Colon (tissue), 2 donors: ENCODE results near the gene GRID2.

Experiments used
- FAIRE-seq: peaks from 2 replicates; lab custom pipeline; 2012; peaks lifted over from hg19 to GRCh38; lab: Jason Lieb, UNC
- donor health status: control.
- donor health status: control.

GRID2 gene

GRCh38 chr4:93687304-93687703, 1383.5 kb downstream of the GRID2 start:
- FAIRE-seq, result no peak

DNA sequence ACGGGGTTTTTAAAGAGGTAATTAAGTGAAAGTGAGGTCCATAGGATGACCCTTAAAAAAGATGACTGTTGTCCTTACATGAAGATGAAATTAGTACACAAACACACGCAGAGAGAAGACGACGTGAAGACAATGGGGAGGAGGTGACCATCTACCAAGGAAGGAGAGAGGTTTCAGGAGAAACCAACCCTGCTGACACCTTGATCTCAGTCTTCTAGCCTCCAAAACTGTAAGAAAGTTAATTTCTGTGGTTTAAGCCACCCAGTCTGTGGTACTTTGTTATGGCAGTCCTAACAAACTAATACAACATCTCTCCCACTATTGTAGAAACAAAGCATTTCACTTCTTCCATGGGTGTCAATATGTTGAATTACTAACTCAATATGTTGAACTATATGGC, 1385.2 kb downstream of the GRID2 start:
- no peak for FAIRE-seq

DNA sequence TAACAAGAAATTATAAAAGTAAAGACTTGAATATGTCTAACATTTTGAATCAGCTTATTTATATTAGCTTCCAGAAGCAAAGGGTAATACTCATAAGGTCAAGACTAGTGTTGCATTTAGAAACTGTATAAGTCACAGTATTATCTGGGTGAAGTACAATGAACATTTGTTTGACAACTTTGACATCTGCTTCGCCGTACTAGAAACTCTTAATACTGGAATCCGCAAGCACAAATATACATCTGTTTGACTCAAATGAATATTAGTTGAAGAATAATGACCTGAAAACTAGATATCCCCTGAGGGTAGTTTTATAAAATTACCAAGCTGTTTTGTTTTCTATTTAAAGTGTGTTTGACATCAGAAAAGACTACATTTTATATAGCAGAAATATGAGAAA, 1389.4 kb downstream of the GRID2 start:
- FAIRE-seq, result no peak

DNA sequence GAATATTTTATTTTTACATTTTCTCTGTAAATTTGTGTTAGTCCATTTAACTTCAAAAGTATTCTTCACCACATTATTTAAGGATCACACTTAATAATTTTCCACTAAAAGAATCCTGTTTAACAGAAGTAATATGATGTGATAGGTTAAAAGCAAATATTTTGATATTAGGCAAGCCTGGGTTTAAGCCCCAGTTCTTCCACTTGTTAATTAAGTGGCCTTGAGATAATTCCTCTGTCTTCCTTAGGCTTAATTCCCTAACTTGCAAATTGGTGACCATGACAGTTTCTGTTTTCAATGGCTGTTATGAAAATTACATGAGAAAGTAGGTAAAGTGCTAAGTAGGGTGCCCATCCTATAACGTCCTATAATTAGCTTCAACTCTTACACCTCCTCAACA, 1394.9 kb downstream of the GRID2 start:
- no peak for FAIRE-seq

DNA sequence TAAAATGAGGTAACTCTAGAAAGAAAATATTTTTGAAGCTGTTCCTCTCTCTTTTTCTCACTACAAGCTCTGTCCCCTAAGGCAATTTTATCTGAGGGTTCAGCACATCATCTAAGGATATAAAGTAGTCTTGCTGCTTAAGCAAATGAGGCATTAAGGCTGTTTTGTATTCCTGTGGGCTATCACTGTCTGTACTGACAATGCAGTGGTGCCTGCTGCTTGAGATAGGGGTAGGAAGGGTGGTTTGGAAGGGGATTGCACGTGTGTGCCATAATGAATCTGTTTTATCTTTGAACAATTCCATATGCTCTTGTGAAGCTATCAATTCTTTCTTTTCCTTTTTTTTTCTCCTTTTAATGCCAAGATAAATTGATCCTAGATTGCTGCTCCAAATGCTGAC, 1396.8 kb downstream of the GRID2 start:
- FAIRE-seq, result no peak

DNA sequence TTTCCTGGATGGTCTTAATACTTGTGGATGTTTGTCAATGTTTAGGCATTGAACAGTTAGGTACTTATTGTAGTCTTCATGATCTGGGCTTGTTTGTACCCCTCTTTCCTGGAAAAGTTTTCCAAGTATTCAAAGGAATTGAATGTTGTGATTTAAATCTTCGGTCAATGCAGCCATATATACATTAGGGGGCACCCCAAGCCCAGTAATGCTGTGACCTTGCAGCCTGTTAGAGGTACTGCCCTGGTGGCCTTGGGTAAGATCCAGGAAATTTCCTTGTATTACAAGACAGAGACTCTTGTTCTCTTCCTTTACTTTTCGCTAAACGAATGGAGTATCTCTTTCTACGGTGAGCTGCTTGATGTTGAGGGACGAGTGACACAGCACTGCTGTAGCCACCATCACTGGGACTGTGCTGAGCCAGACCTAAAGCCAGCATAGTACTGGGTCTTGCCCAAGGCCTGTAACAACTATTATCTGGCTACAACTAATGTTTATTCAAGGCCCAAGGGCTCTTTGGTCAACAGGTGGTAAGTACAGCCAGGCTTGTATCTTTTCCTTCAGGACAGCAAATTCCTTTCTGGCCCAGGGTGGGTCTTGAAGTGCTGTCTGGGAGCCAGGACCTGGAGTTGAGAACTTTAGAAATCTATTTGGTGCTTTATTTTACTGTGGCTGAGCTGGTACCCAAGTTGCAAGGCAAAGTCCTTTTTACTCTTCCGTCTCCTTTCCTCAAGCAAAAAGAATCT, 1406.5 kb downstream of the GRID2 start:
- FAIRE-seq, result no peak

DNA sequence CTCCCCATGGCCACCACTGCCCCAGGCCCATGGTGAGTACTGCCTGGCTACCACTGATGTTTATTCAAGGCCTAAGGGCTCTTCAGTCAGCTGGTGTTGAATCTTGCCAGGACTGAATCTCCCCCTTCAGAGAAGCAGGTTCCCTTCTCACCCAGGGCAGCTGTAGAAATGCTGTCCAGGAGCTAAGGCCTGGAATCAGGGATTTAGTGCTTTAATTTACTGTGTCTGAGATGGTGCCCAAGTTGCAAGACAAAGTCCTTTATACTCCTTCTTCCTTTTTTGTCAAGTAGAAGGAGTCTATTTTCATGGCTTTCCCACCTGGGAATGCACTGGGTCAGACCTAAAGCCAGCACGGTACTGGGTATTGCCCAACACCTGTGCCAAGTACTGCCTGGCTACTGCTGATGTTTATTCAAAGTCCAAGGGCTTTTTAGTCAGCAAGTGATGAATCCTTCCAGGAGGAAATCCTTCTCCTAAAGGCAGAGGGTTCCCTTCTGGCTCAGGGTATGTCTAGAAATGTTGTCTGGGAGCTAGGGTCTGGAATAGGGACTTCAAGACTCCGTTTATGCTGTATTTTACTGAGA, 1407.2 kb downstream of the GRID2 start:
- FAIRE-seq, result no peak

GRCh38 chr4:93718233-93718632, 1414.5 kb downstream of the GRID2 start:
- no peak for FAIRE-seq

DNA sequence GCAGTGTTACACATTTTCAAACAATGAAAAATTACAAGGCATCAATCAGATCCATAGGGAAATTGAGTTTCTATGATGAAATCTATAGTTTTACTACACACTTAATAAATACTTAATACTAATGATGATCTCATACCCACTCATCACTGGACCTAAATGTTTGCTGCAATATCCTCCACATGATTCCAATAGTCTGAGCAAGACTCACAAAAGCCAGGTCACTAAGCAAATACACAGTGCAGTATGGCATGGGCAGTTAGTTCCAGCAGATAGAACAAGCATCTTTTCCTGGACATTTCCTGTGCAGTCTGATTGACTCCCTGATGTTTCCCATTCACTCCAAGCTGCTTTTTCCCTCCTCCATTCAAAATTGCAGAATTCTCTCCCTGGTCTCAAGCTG, 1415.8 kb downstream of the GRID2 start:
- FAIRE-seq, result no peak

GRCh38 chr4:93722446-93722845, 1418.7 kb downstream of the GRID2 start:
- FAIRE-seq, result no peak

- no peak for FAIRE-seq
These were observed 1426.5 kb downstream of the GRID2 start for GRCh38 chr4:93730251-93730650.

- FAIRE-seq, result no peak
These were observed 1427.0 kb downstream of the GRID2 start for GRCh38 chr4:93730760-93731159.

DNA sequence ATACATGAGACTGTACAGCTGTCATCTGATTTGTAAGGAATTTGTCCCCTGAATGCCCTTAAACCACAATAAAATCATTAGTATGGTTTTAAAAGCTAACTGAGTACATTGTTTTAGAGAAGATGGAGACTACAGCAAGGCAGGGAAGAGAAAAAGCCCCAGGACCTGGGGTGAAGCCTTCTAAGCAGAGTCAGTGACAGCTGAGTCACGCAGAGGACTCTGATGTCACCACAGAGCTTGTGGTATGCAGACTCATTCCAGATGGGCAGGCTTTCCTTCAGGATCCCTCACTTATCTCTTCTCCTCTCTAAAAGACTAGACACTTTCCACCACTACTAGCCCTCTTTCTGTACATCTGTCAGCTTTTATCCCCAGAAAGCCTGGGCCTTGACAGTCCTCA, 1427.7 kb downstream of the GRID2 start:
- no peak for FAIRE-seq

DNA sequence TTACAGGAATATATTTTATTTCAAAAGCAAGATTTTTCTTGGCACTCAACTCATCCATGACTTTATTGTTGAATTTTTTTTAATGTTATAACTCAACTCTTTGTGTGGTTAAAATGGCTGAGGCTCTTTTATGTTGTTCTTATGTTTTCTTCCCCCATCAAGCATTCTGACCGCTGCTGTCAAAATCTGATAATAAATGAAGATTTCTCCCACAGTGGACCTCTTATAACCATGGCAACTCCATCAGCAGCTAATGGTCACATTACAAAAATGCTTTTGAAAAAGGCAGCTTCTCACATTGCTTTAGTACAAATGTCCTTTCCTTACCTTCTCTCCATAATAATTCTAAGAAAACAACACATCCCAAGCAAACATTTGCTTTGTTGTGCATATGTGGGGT, 1428.7 kb downstream of the GRID2 start:
- no peak for FAIRE-seq

DNA sequence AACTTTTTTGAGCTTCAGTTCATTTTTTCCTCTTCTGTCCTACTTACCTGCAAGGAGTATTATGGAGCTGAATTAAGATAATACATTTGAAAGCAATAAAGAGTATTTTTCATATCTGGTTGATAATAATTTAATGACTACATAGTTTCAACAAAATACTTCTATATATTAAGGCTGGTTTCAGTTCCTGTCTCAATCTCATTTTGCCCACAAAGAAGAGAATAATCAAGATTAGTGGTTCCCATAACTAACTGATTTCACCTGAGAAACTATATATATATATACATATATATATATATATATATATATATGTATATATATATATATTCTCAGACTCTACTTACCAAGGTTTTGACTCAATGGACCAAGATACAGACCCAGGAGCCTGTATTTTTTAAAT, 1437.1 kb downstream of the GRID2 start:
- FAIRE-seq, result no peak

GRCh38 chr4:93743022-93743421, 1439.3 kb downstream of the GRID2 start:
- no peak for FAIRE-seq

- no peak for FAIRE-seq
These were observed 1439.9 kb downstream of the GRID2 start for GRCh38 chr4:93743635-93744034.

DNA sequence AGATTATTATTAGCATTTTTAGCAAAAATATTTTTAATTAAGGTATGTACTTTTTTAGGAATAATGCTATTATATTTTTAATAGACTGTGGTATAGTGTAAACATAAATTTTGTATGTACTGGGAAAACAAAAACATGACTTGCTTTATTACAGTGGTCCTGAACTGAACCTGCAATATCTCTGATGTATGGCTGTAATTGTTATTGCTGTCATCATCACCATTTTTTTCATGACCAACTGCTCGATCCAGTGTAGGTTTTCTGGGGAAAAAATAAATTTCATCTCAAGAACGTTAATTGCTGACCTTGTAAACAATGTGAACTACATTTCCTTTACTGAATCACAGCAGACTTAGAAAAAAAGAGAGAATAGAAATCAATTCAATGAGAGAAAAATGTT, 1441.2 kb downstream of the GRID2 start:
- FAIRE-seq, result no peak

DNA sequence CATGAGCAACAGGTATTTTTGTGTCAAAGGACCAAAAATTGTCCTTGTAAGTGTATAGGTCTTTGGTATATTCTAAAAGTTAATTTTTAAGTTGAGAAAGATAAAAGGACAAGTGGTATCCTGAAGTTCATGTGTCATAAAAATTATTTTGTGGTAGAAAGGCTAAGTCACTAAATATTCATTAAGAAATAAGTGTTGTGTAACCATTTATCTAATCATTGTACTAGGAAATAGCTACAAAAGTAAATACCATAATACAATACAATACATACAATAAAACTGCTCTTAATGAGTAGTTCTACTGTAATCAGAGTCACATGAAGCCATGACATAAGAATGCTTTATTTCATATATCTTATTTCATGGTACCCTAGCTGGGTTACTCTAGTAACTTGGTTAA, 1442.3 kb downstream of the GRID2 start:
- FAIRE-seq, result no peak

DNA sequence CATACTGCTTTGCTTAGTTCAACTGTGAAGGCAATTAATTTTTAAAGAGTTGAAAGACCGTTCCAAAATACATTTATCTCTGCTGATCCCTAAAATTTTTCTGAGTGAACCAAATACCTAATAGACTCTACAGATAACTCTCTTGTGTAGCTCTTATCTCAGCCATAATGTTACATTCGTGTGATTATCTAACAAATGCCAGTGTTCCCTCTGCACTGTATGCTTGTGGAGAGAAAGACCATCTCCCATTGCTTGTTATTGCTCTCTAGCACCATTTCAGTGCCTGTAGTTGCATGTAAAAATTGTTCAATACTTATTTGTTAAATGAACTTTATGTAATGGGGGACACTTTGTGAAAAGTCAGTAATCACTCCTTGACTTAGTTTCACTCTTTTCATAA, 1443.5 kb downstream of the GRID2 start:
- FAIRE-seq, result no peak

DNA sequence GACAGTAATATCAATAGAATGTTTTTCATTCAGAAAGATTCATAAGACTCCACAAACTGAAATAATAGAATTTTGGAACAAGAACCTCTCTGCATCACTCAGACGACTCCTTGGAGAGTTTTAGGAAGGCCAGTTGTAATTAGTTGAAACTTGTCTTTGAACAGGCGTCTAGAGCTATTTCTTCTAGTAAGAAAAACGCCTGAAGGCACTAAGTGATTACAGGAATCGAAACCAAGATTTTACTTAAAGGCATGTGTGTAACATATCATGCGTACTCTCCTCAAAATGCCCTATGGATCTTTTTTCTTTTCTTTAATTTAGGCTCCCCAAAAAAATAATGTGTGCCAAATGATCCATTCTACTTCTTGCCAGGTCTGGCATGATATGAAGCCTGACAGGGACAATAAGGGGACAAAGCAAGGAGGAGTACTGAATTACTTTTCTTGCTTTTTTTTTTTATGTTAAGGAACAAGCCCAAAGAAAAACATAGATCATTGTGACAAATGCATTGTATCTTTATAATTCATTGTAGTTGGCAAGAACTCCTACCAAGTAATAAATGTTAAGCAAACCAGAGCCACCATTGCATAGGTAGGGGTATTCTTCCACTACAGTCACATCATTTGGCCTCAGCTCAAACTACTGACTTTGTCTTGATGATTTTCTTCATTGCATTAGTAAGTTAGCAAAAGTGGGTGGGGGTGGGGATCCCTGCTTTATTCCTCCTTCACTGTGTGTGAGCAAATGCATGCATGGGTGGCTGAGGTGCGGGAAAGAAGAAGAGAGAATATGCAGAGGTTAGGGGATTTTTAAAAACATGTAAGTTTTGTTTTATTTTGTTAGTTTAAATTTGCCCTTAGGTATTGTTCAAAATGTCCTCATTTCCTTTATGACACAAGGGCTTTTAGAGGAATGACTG, 1444.9 kb downstream of the GRID2 start:
- FAIRE-seq, result no peak

- no peak for FAIRE-seq
These were observed 1445.6 kb downstream of the GRID2 start for GRCh38 chr4:93749292-93749761.

- no peak for FAIRE-seq
These were observed 1447.6 kb downstream of the GRID2 start for GRCh38 chr4:93751411-93751810.
